Nephron progenitor cell (in vitro differentiated cells): ENCODE measurements around the gene MARVELD2.
"Not testable (repeated sequence)": the region's sequence is repeated elsewhere in the genome, so short reads cannot be mapped to it uniquely, and the experiment has no call there.

Experiments used
- DNase-seq: peaks from one replicate; pipeline ENCODE4 v3.0.0; 2021
- H3K27ac Mint-ChIP-seq: 2 replicates; pipeline ENCODE4 v1.8.0; 2021; ENCODE audit warnings: mild to moderate bottlenecking, moderate library complexity, mixed read lengths
- H3K27me3 Mint-ChIP-seq: 2 replicates; pipeline ENCODE4 v1.8.0; 2021; ENCODE audit warnings: mild to moderate bottlenecking, low read depth, mixed read lengths; ENCODE audit not compliant: poor library complexity
- H3K36me3 Mint-ChIP-seq: 2 replicates; pipeline ENCODE4 v1.8.0; 2021; ENCODE audit warnings: low read depth, mixed read lengths
- H3K4me1 Mint-ChIP-seq: 2 replicates; pipeline ENCODE4 v1.8.0; 2021; ENCODE audit warnings: mixed read lengths
- H3K4me3 Mint-ChIP-seq: 2 replicates; pipeline ENCODE4 v1.8.0; 2021; ENCODE audit warnings: mild to moderate bottlenecking, moderate library complexity, mixed read lengths
- H3K9me3 Mint-ChIP-seq: 2 replicates; pipeline ENCODE4 v1.8.0; 2021; ENCODE audit warnings: mild to moderate bottlenecking, moderate library complexity, mixed read lengths
- CTCF ChIP-seq: fragments of 200-600 bp; sonication (generic); IDR thresholded peaks from 2 replicates; pipeline ENCODE4 v1.5.0; 2021; ENCODE audit warnings: antibody characterized with exemption

Gene MARVELD2

GRCh38 chr5:69416699-69417098 is 1.8 kb downstream of the MARVELD2 start:
- Mint-ChIP-seq H3K27ac (no peak overlapping the region), H3K9me3 (no peaks in the 10 kb centered on the region), H3K36me3 (peaks cover 54% of the 10 kb centered on the region), H3K4me1 (peaks cover 14% of the 10 kb centered on the region), H3K27me3 (peaks cover 54% of the 10 kb centered on the region), H3K4me3 (no peak overlapping the region)
- no peak for DNase-seq
- TF ChIP-seq CTCF: no peak

- H3K4me1 Mint-ChIP-seq: peaks cover 14% of the 10 kb centered on the region
- no peak overlapping the region for H3K4me3 Mint-ChIP-seq
- no peak for TF ChIP-seq CTCF
- H3K27me3 Mint-ChIP-seq: peaks cover 54% of the 10 kb centered on the region
- no peak for DNase-seq
- H3K27ac Mint-ChIP-seq: no peak overlapping the region
- peaks cover 13% of the 10 kb centered on the region for H3K9me3 Mint-ChIP-seq
- peaks cover 50% of the 10 kb centered on the region for H3K36me3 Mint-ChIP-seq
These were observed 3.6 kb downstream of the MARVELD2 start for GRCh38 chr5:69418554-69418953.

GRCh38 chr5:69431424-69432303 is 16.7 kb downstream of the MARVELD2 start:
- H3K36me3 Mint-ChIP-seq: no peaks in the 10 kb centered on the region
- no peak for TF ChIP-seq CTCF
- H3K4me3 Mint-ChIP-seq: no peak overlapping the region
- no peak for DNase-seq
- peaks cover 5% of the 10 kb centered on the region for H3K4me1 Mint-ChIP-seq
- H3K9me3 Mint-ChIP-seq: no peaks in the 10 kb centered on the region
- H3K27ac Mint-ChIP-seq: no peak overlapping the region
- H3K27me3 Mint-ChIP-seq: peaks cover under 1% of the 10 kb centered on the region

GRCh38 chr5:69432412-69433206 is 17.7 kb downstream of the MARVELD2 start:
- no peak for DNase-seq
- no peaks in the 10 kb centered on the region for H3K36me3 Mint-ChIP-seq
- peaks cover 3% of the 10 kb centered on the region for H3K27me3 Mint-ChIP-seq
- H3K9me3 Mint-ChIP-seq: no peaks in the 10 kb centered on the region
- H3K4me1 Mint-ChIP-seq: peaks cover 5% of the 10 kb centered on the region
- TF ChIP-seq CTCF: no peak
- no peak overlapping the region for H3K27ac Mint-ChIP-seq
- no peak overlapping the region for H3K4me3 Mint-ChIP-seq

GRCh38 chr5:69435276-69435884 is 20.5 kb downstream of the MARVELD2 start:
- not testable (repeated sequence) for H3K27me3 Mint-ChIP-seq, DNase-seq, H3K4me1 Mint-ChIP-seq, H3K36me3 Mint-ChIP-seq, H3K9me3 Mint-ChIP-seq, H3K4me3 Mint-ChIP-seq, H3K27ac Mint-ChIP-seq

- H3K27me3 Mint-ChIP-seq: peaks cover 2% of the 10 kb centered on the region
- TF ChIP-seq CTCF: no peak
- no peaks in the 10 kb centered on the region for H3K36me3 Mint-ChIP-seq
These were observed 29.3 kb downstream of the MARVELD2 start for GRCh38 chr5:69444127-69444754.

More at GRCh38 chr5:69444127-69444754, 29.3 kb downstream of the MARVELD2 start:
- Mint-ChIP-seq H3K27ac (no peak overlapping the region), H3K4me1 (no peaks in the 10 kb centered on the region), H3K9me3 (no peaks in the 10 kb centered on the region), H3K4me3 (no peak overlapping the region)
- DNase-seq: no peak
